Hippocampal formation (tissue), 2 donors: Measurements from ENCODE around the gene KBTBD3.
"Not testable (repeated sequence)": the region's sequence is repeated elsewhere in the genome, so short reads cannot be mapped to it uniquely, and the experiment has no call there.

Source experiments
- DNase-seq, 2 donors: peaks; one replicate each; lab custom pipeline; 2025; lab: John Stamatoyannopoulos, UW

Gene KBTBD3

DNA sequence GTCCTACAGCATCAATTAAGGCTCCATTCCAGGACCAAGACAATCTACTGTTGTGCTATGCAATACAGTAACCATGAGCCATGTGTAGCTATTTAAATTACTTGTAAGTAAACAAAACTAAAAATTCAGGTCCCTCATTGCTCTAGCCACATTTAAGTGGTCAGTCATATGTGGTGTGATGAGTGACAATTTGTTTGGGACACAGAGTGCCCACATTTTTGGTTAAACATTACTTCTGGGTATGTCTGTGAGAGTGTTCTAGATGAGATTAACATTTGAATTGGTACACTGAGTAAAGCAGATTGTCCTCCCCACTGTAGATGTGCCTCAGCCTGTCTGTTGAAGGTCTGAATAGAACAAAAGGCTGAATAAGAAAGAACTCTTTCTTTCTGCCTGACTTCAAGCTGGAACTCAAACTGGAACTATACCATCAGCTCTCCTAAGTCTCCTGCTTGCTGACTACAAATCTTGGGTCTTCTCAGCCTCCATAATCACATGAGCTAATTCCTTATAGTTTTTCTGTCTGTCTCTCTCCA is 15.8 kb downstream of the KBTBD3 start:
- DNase-seq = no peak

DNA sequence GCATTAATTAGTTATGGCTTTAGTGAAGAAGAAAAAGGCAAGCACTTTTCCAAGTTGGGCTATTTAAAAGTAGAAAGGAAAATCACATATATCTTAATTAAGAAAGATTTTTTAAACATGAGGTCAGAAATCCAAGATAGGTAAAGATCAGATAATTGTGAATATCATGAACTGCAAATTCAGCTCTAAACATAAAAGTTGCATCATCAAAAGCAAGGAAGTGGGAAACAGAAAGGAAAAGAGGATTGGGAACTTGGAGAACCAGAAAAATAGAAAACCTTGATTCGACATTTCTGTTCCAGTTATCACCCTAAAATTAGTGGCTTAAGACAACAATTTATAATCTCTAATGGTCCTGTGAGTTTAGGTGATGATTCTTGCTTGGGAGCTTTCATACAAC is 17.5 kb downstream of the KBTBD3 start:
- DNase-seq = no peak

DNA sequence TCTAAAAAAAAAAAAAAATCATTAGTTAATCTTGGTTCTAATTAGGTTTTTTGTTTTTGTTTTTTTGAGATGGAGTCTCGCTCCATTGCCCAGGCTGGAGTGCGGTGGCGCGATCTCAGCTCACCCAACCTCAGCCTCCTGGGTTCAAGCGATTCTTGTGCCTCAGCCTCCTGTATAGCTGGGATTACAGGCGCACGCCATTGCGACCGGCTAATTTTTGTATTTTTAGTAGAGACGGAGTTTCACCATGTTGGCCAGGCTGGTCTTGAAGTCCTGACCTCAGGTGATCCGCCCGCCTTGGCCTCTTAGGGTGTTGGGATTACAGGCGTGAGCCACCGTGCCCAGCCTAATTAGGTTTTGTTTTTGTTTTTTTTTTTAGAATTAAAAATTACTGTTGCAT is 18.8 kb downstream of the KBTBD3 start:
- not testable (repeated sequence) for DNase-seq

DNA sequence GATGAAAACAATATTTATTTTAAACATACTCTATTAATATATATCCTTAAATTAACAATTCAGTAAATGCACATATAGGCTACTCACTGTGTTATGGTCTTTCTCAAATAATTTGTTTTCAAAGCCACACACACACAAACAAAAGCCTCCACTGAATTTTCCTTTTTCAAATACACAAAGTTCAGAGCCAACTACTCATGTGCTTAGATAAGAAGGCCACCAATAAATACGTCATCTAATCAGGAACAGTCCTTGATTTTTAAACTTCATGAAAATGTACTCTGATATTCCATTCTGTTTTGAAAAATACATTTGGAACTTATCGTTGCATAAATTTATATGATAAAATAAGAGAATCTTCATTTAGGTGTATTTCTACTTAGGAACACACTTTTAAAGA is 26.0 kb downstream of the KBTBD3 start:
- no peak for DNase-seq

DNA sequence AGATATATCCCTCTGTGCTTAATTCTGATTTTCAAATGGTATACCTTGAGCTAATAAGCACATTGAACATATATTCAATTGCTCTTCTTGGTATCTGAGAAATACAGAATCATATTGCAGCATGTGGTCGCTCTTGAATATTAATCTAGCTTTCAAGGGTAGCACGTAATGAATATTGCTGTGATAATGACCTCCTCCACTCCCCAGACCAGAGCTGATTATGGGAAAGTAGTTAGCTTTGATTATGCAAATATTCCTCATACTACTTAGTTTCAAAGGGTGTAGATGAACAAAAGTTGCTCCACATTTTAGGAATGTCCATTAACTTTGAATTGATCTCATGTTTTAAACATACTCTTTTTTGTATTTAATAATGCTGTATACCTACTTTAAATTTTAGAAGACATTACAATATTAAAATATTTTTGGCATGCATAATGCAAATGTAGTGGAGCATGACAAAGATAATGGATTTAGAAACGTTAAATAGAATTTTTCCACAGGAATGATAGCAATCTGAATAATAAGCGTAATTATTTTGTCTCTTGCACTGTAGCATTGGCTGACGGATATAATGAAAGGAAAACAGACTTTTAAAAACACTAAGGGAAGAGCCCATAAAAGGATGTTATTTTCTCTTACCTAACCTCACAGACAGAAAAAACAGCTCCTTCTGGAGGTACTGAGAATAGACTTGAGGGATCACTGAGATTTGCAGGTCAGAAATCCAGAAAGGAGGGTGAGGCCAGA is 27.2 kb downstream of the KBTBD3 start:
- DNase-seq = no peak

- no peak for DNase-seq
These were observed 29.5 kb downstream of the KBTBD3 start for GRCh38 chr11:106047631-106048030.

DNA sequence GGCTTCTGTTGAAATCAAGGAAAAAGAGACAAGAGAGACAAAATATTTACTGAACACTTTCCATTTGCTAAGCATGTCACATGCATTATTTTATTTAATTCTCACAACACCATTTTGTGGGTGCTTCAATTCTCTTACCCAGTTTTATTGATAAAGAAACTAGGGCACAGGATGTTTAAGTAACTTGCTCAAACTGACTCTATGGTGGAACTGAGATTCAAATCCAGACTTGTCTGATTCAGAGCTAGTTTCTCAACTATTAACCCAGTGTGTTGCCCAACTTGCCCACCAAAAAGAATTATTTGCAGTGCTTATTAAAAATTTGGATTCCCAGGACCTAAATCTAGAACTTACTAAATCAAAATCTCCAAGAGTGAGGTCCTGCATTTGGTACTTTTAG is 33.6 kb downstream of the KBTBD3 start:
- no peak for DNase-seq

- DNase-seq = no peak
These were observed 44.3 kb downstream of the KBTBD3 start for GRCh38 chr11:106032861-106033260.

DNA sequence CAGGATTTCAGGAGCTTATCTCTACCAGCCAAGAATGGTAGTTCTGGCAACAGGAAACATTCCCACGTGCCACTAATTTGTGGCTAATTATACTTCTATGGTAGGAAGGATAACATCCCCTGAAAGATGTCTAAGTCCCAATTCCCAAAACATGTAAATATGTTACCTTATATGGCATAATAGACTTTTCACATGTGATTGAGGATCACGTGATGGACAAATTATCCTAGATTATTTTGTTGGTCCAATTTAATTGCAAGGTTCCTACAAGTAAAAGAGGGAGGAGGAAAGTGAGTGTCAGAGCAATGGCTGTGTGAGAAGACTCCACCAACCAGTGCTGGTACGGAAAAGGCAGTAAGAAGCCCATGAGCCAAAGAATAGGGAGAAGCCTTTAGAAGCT is 45.2 kb downstream of the KBTBD3 start:
- DNase-seq = no peak

DNA sequence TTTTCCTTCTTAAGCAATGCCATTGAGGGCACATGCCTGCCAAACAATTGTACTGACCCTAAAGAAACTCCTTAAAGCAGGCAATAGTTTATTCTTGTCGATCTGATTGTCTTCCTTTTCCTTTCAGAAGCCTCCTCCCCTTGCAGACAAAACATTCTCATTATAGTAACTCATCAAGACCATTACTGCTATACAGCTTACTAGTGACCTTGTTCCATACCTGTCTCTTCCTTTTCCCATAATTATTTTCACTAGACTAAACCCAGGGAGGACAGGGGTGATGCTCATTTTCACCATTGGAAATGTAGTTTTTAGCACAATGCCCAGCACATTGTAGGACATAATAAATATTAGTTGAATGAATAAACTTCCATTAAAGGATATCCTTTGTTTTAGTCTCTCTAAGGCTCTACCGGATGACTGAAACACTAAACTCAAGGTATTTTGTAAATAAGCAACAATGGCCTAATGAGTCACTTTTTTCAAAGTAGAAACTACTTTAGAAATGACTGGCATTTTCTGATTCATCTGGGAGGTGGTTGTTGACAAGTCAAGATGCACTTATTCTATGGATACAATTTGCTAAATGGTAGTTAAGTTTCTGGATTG is 45.8 kb downstream of the KBTBD3 start:
- no peak for DNase-seq

DNA sequence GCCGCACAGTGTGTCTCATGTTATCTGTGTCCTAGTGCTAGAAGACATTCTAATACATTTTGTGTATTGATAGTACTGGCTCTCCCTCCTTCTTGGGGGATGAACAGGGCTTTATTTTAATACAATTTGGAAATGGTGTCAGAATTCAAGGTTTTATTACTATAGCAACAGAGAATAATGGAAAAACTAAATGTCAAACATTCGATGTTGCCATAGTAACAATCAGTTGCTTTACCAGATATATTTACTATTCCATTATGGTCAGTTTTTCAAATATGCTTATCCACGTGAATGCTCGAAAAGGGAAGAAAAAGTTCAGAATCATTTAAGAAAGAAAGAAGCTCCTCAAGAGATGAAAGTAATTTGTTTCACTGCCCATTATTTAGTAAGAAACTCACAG is 46.5 kb downstream of the KBTBD3 start:
- DNase-seq = no peak

GRCh38 chr11:106022795-106023275 is 54.3 kb downstream of the KBTBD3 start:
- no peak for DNase-seq

GRCh38 chr11:106021967-106022794 is 55.0 kb downstream of the KBTBD3 start, which contains the start of gene MSANTD4:
TSS of gene MSANTD4 (minus strand) at chr11:106022240. CDS start at chr11:106010917, 11,323 bp downstream.
- peak; percentile 99 to 100 for DNase-seq

DNA sequence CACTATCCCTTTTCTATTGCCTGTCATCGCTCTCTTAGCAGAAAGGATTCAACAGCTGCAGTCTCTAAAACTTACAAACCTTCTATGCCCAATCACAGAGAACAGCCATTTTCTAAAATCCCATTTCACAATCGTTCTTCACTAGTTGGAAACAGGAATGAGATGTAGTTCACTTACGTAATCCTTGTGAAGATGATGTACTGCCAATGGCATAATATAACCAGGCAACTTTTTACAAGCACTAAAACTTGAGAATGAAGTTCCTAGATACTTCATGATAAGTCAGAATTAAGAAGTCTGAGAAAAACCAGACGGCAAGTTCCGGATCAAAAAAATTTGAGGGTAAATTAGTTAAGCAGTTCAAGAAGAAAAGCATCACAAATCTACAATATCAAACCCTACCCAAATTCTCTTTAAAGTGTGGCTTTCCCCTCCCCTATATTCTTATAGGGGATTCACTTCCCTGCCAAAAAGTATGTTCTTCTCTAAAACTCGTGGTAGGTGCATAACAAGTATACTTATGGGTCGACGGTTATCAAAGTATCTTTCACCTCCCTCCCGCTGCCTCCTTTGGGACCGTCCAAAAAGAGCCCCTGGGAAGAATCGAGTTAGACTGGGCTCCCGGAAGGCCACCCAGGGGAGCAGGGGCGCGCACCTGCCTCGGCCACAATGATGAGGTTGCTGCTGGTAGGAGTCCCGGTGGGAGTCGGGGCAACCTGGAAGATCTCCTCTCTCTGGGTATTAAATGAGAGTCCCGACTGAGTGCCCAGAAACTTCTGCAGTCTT is 55.8 kb downstream of the KBTBD3 start:
- DNase-seq = peak in 1 of 2 donors; percentile 17

DNA sequence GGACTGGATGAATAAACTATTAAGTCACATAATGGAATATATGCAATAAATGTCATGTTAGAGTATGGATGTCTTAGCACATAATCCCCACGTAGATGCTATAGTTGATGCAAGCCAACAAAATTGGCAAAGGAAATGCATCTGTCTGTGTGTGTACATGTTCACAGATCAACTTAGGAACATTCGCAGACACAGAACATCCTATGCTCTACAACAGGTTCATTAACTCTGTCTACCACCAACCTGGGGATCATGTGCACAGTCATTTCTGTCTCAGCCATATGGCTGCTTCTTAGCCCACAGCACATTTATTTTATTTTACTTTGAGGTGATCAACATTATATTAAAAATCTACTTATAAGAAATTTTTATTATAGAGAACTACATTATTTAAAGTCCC is 60.1 kb downstream of the KBTBD3 start:
- DNase-seq = no peak

DNA sequence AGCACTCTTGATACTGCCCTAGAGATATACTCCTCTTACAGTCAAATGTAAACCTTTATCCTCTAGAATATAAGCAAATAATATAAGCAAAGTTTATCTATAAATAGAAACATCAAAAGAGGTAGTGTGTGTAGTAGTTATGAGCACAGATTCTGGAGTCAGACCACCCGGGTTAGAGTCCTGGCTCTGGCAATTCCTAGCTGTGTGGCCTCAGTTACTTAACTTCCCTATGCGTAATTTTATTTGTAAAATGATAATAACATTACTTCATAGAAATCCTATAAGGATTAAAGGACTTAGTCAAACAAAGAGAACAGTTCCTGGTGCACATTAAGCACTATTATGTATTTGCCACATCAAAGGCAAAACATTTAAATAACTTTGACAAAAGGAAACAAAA is 62.1 kb downstream of the KBTBD3 start:
- DNase-seq = no peak

- DNase-seq = no peak
These were observed 62.5 kb downstream of the KBTBD3 start for GRCh38 chr11:106014620-106015019.

GRCh38 chr11:106014035-106014434 is 63.1 kb downstream of the KBTBD3 start:
- DNase-seq = no peak

GRCh38 chr11:106012744-106013143 is 64.4 kb downstream of the KBTBD3 start:
- peak in 1 of 2 donors; percentile 30 for DNase-seq

DNA sequence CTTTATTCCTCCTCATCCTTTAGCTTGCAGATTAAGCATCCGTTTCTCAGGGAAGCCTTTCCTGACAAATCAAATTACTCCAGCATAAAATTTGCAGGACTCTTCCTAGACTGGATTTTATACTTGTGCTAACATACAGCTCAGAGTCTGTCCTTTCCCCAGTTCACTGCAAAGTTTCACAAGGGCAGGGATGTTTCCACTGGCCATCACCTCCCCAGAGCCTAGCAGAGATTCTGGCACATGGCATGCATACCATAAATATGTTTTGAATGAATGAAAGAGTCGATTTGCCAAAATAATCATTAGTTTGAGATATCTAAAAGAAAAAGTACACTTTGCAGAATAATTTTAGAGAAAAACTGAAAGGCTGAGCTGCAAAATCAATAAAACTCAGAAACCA is 65.7 kb downstream of the KBTBD3 start:
- no peak for DNase-seq

GRCh38 chr11:106003094-106003493 is 74.1 kb downstream of the KBTBD3 start:
- DNase-seq = not testable (repeated sequence)
